WTC11 (cell line): ENCODE data around the gene KIDINS220. TPM values are rescaled to one million over a fixed set of nuclear protein-coding genes. Genes with fewer than 3 reads are reported as not detected.

ENCODE experiments used
- ATAC-seq: fragments of 200-7000 bp; cut with Tn5 transposase; 2 replicates; pipeline ENCODE4 v1.10.0; 2021; ENCODE audit warnings: mild to moderate bottlenecking, moderate library complexity
- CTCF ChIA-PET: fragments of 300-600 bp; sonication (Branson Sonifier 250); formaldehyde crosslinking; loops from one replicate; lab custom pipeline; 2021; ENCODE audit warnings: antibody characterized with exemption; lab: Charles Lee
- POLR2A ChIA-PET: fragments of 350-600 bp; sonication (Branson Sonifier 250); formaldehyde crosslinking; loops from one replicate; lab custom pipeline; 2021; ENCODE audit warnings: antibody characterized with exemption; lab: Charles Lee
- DNase-seq: peaks from one replicate; pipeline ENCODE4 v3.0.0; 2021; ENCODE audit warnings: low spot score
- H3K27ac Mint-ChIP-seq: 2 replicates; pipeline ENCODE4 v1.8.0; 2021; ENCODE audit warnings: mixed read lengths
- H3K27me3 Mint-ChIP-seq: 2 replicates; pipeline ENCODE4 v1.8.0; 2021; ENCODE audit warnings: low read depth, mild to moderate bottlenecking, moderate library complexity, mixed read lengths
- H3K36me3 Mint-ChIP-seq: 2 replicates; pipeline ENCODE4 v1.8.0; 2021; ENCODE audit warnings: mixed read lengths
- H3K4me1 Mint-ChIP-seq: 2 replicates; pipeline ENCODE4 v1.8.0; 2022; ENCODE audit warnings: mixed read lengths
- H3K4me3 Mint-ChIP-seq: 2 replicates; pipeline ENCODE4 v1.8.0; 2021; ENCODE audit warnings: mild to moderate bottlenecking, moderate library complexity, mixed read lengths
- H3K9me3 Mint-ChIP-seq: 2 replicates; pipeline ENCODE4 v1.8.0; 2021; ENCODE audit warnings: mixed read lengths
- AFF4 ChIP-seq: sonication (generic); formaldehyde crosslinking; IDR thresholded peaks from 2 replicates; pipeline ENCODE4 v1.8.1; 2023; ENCODE audit warnings: mild to moderate bottlenecking, missing genetic modification reagents, borderline replicate concordance
- ATF6 ChIP-seq: sonication (generic); formaldehyde crosslinking; IDR thresholded peaks from 2 replicates; pipeline ENCODE4 v1.8.1; 2023; ENCODE audit warnings: mild to moderate bottlenecking, missing genetic modification reagents
- CREB1 ChIP-seq: sonication (generic); formaldehyde crosslinking; IDR thresholded peaks from 2 replicates; pipeline ENCODE4 v1.8.0; 2023; ENCODE audit warnings: mild to moderate bottlenecking, missing genetic modification reagents
- CREM ChIP-seq: sonication (generic); formaldehyde crosslinking; IDR thresholded peaks from 2 replicates; pipeline ENCODE4 v1.8.1; 2022; ENCODE audit warnings: mild to moderate bottlenecking, missing genetic modification reagents, moderate library complexity
- FOXK1 ChIP-seq: sonication (generic); formaldehyde crosslinking; IDR thresholded peaks from 2 replicates; pipeline ENCODE4 v1.8.0; 2022; ENCODE audit warnings: mild to moderate bottlenecking, moderate library complexity, missing genetic modification reagents
- GRHL2 ChIP-seq: fragments of 250-450 bp; sonication (Bioruptor Pico); IDR thresholded peaks from 2 replicates; pipeline ENCODE4 v1.8.0; 2022; ENCODE audit warnings: mild to moderate bottlenecking, moderate library complexity; ENCODE audit not compliant: insufficient replicate concordance, severe bottlenecking
- GTF2I ChIP-seq: fragments of 250-450 bp; sonication (Bioruptor Pico); conservative IDR thresholded peaks from 2 replicates; pipeline ENCODE4 v1.4.0; 2021; ENCODE audit warnings: mild to moderate bottlenecking
- IRF1 ChIP-seq: sonication (generic); formaldehyde crosslinking; IDR thresholded peaks from 2 replicates; pipeline ENCODE4 v1.8.0; 2023; ENCODE audit warnings: missing genetic modification reagents
- JAZF1 ChIP-seq: fragments of 250-450 bp; sonication (Bioruptor Pico); IDR thresholded peaks from 2 replicates; pipeline ENCODE4 v1.9.0; 2021; ENCODE audit warnings: moderate library complexity, mild to moderate bottlenecking, inconsistent platforms
- MLX ChIP-seq: sonication (generic); formaldehyde crosslinking; IDR thresholded peaks from 2 replicates; pipeline ENCODE4 v1.8.1; 2023; ENCODE audit warnings: mild to moderate bottlenecking, missing genetic modification reagents, moderate library complexity
- SP1 ChIP-seq: sonication (generic); formaldehyde crosslinking; conservative IDR thresholded peaks from 2 replicates; pipeline ENCODE4 v1.8.1; 2022; ENCODE audit warnings: missing genetic modification reagents
- TCF7 ChIP-seq: sonication (generic); formaldehyde crosslinking; IDR thresholded peaks from 2 replicates; pipeline ENCODE4 v1.8.0; 2022; ENCODE audit warnings: mild to moderate bottlenecking, low read depth, missing genetic modification reagents, moderate library complexity
- ZMAT4 ChIP-seq: fragments of 250-450 bp; sonication (Bioruptor Pico); IDR thresholded peaks from 2 replicates; pipeline ENCODE4 v1.9.0; 2021; ENCODE audit warnings: mild to moderate bottlenecking
- ZNF121 ChIP-seq: sonication (generic); formaldehyde crosslinking; IDR thresholded peaks from 2 replicates; pipeline ENCODE4 v1.8.0; 2023; ENCODE audit warnings: missing genetic modification reagents
- ZNF138 ChIP-seq: sonication (generic); formaldehyde crosslinking; conservative IDR thresholded peaks from 2 replicates; pipeline ENCODE4 v1.8.1; 2022; ENCODE audit warnings: mild to moderate bottlenecking, moderate library complexity, missing genetic modification reagents
- ZNF219 ChIP-seq: sonication (generic); formaldehyde crosslinking; IDR thresholded peaks from 2 replicates; pipeline ENCODE4 v1.8.0; 2023; ENCODE audit warnings: missing genetic modification reagents, mild to moderate bottlenecking, borderline replicate concordance
- ZNF281 ChIP-seq: sonication (generic); formaldehyde crosslinking; IDR thresholded peaks from 2 replicates; pipeline ENCODE4 v1.8.0; 2023; ENCODE audit warnings: mild to moderate bottlenecking, missing genetic modification reagents
- ZNF396 ChIP-seq: fragments of 250-450 bp; sonication (Bioruptor Pico); IDR thresholded peaks from 2 replicates; pipeline ENCODE4 v1.8.0; 2021; ENCODE audit warnings: mild to moderate bottlenecking, moderate library complexity, borderline replicate concordance
- ZNF425 ChIP-seq: fragments of 250-450 bp; sonication (Bioruptor Pico); conservative IDR thresholded peaks from 2 replicates; pipeline ENCODE4 v1.9.0; 2021; ENCODE audit warnings: mild to moderate bottlenecking
- total RNA-seq: library from RNA; stranded (reverse); gene quantifications from 3 replicates; pipeline ENCODE4 v1.2.3, GENCODE V29; 2021

The KIDINS220 gene
- total RNA-seq, 1 experiment from 2014 or later: 23.9 TPM

GRCh38 chr2:8863331-8863953 lies 26.0 kb upstream of the KIDINS220 start:
- ChIA-PET POLR2A (no interaction called here), CTCF (interaction anchor here (0.6 to 1.1 kb wide), 2 partner anchors 19 to 403 kb away, joined by 3 read pairs; no protein-coding TSS in a partner anchor)
- Mint-ChIP-seq H3K36me3 (no peaks in the 10 kb centered on the region), H3K9me3 (no peaks in the 10 kb centered on the region), H3K4me1 (no peaks in the 10 kb centered on the region), H3K27ac (no peak overlapping the region), H3K27me3 (no peaks in the 10 kb centered on the region), H3K4me3 (no peak overlapping the region)
- ATAC-seq: no peak
- no peak for TF ChIP-seq GRHL2 (CRISPR knock-in tag)
- no peak for TF ChIP-seq IRF1
- TF ChIP-seq ZMAT4 (CRISPR knock-in tag): no peak
- TF ChIP-seq GTF2I: no peak
- TF ChIP-seq ZNF121 (CRISPR knock-in tag): no peak
- TF ChIP-seq ZNF425 (CRISPR knock-in tag): no peak
- TF ChIP-seq JAZF1 (CRISPR knock-in tag): no peak
- TF ChIP-seq AFF4 (CRISPR knock-in tag): no peak
- TF ChIP-seq ZNF396 (CRISPR knock-in tag): no peak
- TF ChIP-seq ZNF281 (CRISPR knock-in tag): no peak
- TF ChIP-seq MLX: no peak
- DNase-seq: no peak

- ATAC-seq (no peak), DNase-seq (no peak)
- ChIA-PET CTCF (no interaction called here), POLR2A (no interaction called here)
- H3K4me3 Mint-ChIP-seq: no peak overlapping the region
- H3K9me3 Mint-ChIP-seq: no peaks in the 10 kb centered on the region
- no peaks in the 10 kb centered on the region for H3K4me1 Mint-ChIP-seq
- no peaks in the 10 kb centered on the region for H3K36me3 Mint-ChIP-seq
- H3K27ac Mint-ChIP-seq: no peak overlapping the region
- no peaks in the 10 kb centered on the region for H3K27me3 Mint-ChIP-seq
- TF ChIP-seq ZNF281 (CRISPR knock-in tag): no peak
- no peak for TF ChIP-seq SP1
- no peak for TF ChIP-seq ZNF219 (CRISPR knock-in tag)
- no peak for TF ChIP-seq CREB1 (CRISPR knock-in tag)
- TF ChIP-seq FOXK1 (CRISPR knock-in tag): no peak
- TF ChIP-seq TCF7 (CRISPR knock-in tag): no peak
- no peak for TF ChIP-seq ATF6 (CRISPR knock-in tag)
- TF ChIP-seq CREM (CRISPR knock-in tag): no peak
- no peak for TF ChIP-seq ZNF138 (CRISPR knock-in tag)
- no peak for TF ChIP-seq JAZF1 (CRISPR knock-in tag)
Observed at GRCh38 chr2:8862230-8862629, 24.8 kb upstream of the KIDINS220 start.
